Stimulated activated CD8-positive, alpha-beta memory T cell treated with anti-CD3 and anti-CD28 coated beads, Interleukin-4, amount 100 ng/mL, for 4 hours (primary cell): ENCODE results near the gene KLHL2.

Experiments used
- DNase-seq, 2 donors: peaks; one replicate each; pipeline ENCODE4 v3.0.0-alpha.2; 2020; ENCODE audit warnings: low read depth in 2 of 2, low spot score in 1 of 2

Gene KLHL2

GRCh38 chr4:165360985-165361670, 153.8 kb downstream of the KLHL2 start:
- DNase-seq: no peak

GRCh38 chr4:165361810-165362209, 154.4 kb downstream of the KLHL2 start:
- no peak for DNase-seq

- no peak for DNase-seq
Observed at GRCh38 chr4:165364452-165365080, 157.2 kb downstream of the KLHL2 start.

- no peak for DNase-seq
Observed at GRCh38 chr4:165367040-165367439, 159.7 kb downstream of the KLHL2 start.

- no peak for DNase-seq
Observed at GRCh38 chr4:165368114-165368513, 160.8 kb downstream of the KLHL2 start.

- no peak for DNase-seq
Observed at GRCh38 chr4:165368567-165368966, 161.2 kb downstream of the KLHL2 start.

GRCh38 chr4:165369522-165369921, 162.2 kb downstream of the KLHL2 start:
- no peak for DNase-seq

GRCh38 chr4:165370530-165370929, 163.2 kb downstream of the KLHL2 start:
- no peak for DNase-seq
